ENCODE data around the gene NFATC1.
A peak's percentile ranks its signal among the peaks of the same experiment; 100 is the strongest.

NFATC1 gene

GRCh38 chr18:79405019-79405780, 9.5 kb downstream of the NFATC1 start:
- no peak for DNase-seq

GRCh38 chr18:79405781-79406575, 10.2 kb downstream of the NFATC1 start:
- DNase-seq: peak; percentile 55 to 84 (median 68)

- DNase-seq: no peak
Measured at GRCh38 chr18:79406708-79407107, 11.0 kb downstream of the NFATC1 start.

- no peak for DNase-seq
Measured at GRCh38 chr18:79409313-79409712, 13.6 kb downstream of the NFATC1 start.

GRCh38 chr18:79410171-79410641, 14.5 kb downstream of the NFATC1 start:
- DNase-seq: no peak

- DNase-seq: peak in 1 of 3 donors; percentile 30
Measured at GRCh38 chr18:79410731-79411613, 15.2 kb downstream of the NFATC1 start.

GRCh38 chr18:79411614-79412526, 16.1 kb downstream of the NFATC1 start:
- DNase-seq: no peak

GRCh38 chr18:79413025-79413424, 17.3 kb downstream of the NFATC1 start:
- DNase-seq: no peak

GRCh38 chr18:79413426-79413825, 17.7 kb downstream of the NFATC1 start:
- no peak for DNase-seq

GRCh38 chr18:79413901-79414300, 18.2 kb downstream of the NFATC1 start:
- no peak for DNase-seq

GRCh38 chr18:79416022-79416676, 20.4 kb downstream of the NFATC1 start:
- no peak for DNase-seq

- no peak for DNase-seq
Measured at GRCh38 chr18:79416677-79417052, 20.9 kb downstream of the NFATC1 start.

- no peak for DNase-seq
Measured at GRCh38 chr18:79418236-79418635, 22.5 kb downstream of the NFATC1 start.

GRCh38 chr18:79418642-79419041, 22.9 kb downstream of the NFATC1 start:
- no peak for DNase-seq

GRCh38 chr18:79420033-79420745, 24.5 kb downstream of the NFATC1 start:
- no peak for DNase-seq

- DNase-seq: no peak
Measured at GRCh38 chr18:79421275-79421857, 25.6 kb downstream of the NFATC1 start.

- DNase-seq: peak; percentile 40 to 48 (median 44)
Measured at GRCh38 chr18:79422022-79422782, 26.5 kb downstream of the NFATC1 start.

GRCh38 chr18:79422783-79423165, 27.0 kb downstream of the NFATC1 start:
- no peak for DNase-seq

GRCh38 chr18:79423211-79424007, 27.7 kb downstream of the NFATC1 start:
- no peak for DNase-seq

Measured in suppressor macrophage treated with lipopolysaccharide for 1 hour (primary cell).